Measurements from ENCODE around the gene CARM1. TPM values are rescaled to one million over a fixed set of nuclear protein-coding genes. Genes with fewer than 3 reads are reported as not detected.

Gene CARM1
- total RNA-seq, 3 donors from 2014 or later (not counting 1 experiment from before 2014, with no cell fraction given), result 13.4 to 21.3 (median 19.8) TPM

DNA sequence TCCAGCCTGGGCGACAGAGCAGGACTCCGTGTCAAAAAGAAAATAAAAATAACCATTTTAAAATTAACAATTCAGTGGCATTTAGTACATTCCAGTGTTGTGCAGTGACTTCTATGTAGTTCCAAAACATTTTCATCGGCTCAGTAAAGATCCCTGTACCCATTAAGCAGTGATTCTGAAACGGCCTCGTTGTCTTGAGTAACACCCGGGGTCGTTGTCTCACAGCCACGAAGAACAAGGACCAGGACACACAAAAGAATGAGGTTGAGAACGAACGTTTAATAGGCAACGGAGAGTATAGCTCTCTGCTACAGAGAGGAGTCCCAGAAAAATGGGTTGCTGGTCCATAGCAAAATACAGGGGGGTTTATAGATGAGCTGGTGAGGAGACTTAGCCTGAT is 33.0 kb upstream of the CARM1 start:
- TF ChIP-seq, protein P1, sequence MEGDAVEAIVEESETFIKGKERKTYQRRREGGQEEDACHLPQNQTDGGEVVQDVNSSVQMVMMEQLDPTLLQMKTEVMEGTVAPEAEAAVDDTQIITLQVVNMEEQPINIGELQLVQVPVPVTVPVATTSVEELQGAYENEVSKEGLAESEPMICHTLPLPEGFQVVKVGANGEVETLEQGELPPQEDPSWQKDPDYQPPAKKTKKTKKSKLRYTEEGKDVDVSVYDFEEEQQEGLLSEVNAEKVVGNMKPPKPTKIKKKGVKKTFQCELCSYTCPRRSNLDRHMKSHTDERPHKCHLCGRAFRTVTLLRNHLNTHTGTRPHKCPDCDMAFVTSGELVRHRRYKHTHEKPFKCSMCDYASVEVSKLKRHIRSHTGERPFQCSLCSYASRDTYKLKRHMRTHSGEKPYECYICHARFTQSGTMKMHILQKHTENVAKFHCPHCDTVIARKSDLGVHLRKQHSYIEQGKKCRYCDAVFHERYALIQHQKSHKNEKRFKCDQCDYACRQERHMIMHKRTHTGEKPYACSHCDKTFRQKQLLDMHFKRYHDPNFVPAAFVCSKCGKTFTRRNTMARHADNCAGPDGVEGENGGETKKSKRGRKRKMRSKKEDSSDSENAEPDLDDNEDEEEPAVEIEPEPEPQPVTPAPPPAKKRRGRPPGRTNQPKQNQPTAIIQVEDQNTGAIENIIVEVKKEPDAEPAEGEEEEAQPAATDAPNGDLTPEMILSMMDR (IDR thresholded peaks at IDR 0.05), result no peak
- Mint-ChIP-seq H3K36me3 (no peaks in the 10 kb centered on the region), H3K27ac (no peak overlapping the region), H3K9me3 (no peaks in the 10 kb centered on the region), H3K4me1 (peaks cover 14 to 18% of the 10 kb centered on the region in 2 donors), H3K27me3 (ENCODE audit: low read depth in 2 of 2) (no peaks in the 10 kb centered on the region), H3K4me3 (no peak overlapping the region)
- peaks cover 20% of the 10 kb centered on the region for H3K4me1 ChIP-seq (ENCODE audit: control insufficient read depth, insufficient read depth, low read length)
- no peaks in the 10 kb centered on the region for H3K9me3 ChIP-seq (ENCODE audit: control insufficient read depth, insufficient read depth, low read length)
- H3K36me3 ChIP-seq (ENCODE audit: control insufficient read depth, insufficient read depth, low read length), result peaks cover 2% of the 10 kb centered on the region
- ATAC-seq (no peak), DNase-seq (no peak)
- H3K27me3 ChIP-seq (ENCODE audit: control insufficient read depth, insufficient read depth, low read length), result no peaks in the 10 kb centered on the region
- no peak overlapping the region for H3K27ac ChIP-seq (ENCODE audit: low read length)
- WGBS (ENCODE audit: insufficient coverage), result 93% methylated on average over 11 of the region's 11 CpGs
- no peak overlapping the region for H3K4me3 ChIP-seq (ENCODE audit: low read length)
- intact Hi-C loops (cut with micrococcal nuclease), result no loop called here

DNA sequence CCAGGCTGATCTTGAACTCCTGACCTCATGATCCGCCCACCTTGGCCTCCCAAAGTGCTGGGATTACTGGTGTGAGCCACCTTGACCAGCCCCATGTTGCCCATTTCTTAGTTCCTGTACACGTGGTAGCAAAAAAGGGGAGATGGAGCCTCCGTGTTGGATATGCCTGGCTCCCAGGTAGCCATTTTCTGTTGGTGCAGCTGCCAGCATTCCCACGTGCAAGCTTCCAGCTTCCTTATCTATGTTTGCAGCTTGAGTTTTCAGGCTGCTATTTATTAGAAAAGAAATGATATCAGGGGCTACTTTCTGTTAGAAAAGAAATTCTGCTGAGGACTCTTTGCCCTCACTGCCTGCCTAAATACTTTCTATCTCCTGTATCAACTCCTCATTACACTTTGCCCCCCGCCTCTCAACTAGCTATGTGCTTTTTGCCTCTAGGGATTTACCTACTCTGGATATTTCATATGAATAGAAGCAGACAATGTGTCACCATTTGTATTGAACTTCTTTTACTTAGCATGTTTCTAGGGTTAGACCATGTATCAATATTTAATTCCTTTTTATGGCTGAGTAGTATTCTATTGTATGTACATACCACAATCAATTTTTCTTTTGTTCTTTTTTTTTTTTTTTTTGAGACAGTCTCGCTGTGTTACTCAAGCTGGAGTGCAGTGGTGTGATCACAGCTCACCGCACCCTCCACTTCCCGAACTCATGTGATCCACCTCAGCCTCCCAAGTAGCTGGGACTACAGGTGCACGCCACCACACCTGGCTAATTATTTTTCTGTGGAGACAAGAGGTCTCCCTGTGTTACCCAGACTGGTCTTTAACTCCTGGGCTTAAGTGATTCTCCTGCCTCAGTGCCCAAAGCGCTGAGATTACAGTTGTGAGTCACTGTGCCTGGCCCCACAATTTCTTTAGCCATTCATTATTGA is 32.0 kb upstream of the CARM1 start:
- H3K9me3 Mint-ChIP-seq, result no peaks in the 10 kb centered on the region
- ATAC-seq (no peak), DNase-seq (no peak)
- H3K9me3 ChIP-seq (ENCODE audit: control insufficient read depth, insufficient read depth, low read length), result no peaks in the 10 kb centered on the region
- TF ChIP-seq, protein P1 (IDR thresholded peaks at IDR 0.05), result no peak
- 76% methylated on average over 10 of the region's 10 CpGs for WGBS (ENCODE audit: insufficient coverage)
- peak overlapping the region in 1 of 2 donors; percentile 6 for H3K27ac Mint-ChIP-seq
- peaks cover 14 to 18% of the 10 kb centered on the region in 2 donors for H3K4me1 Mint-ChIP-seq
- no peaks in the 10 kb centered on the region for H3K36me3 Mint-ChIP-seq
- H3K4me1 ChIP-seq (ENCODE audit: control insufficient read depth, insufficient read depth, low read length), result peaks cover 20% of the 10 kb centered on the region
- H3K27me3 Mint-ChIP-seq (ENCODE audit: low read depth in 2 of 2), result no peaks in the 10 kb centered on the region
- no peak overlapping the region for H3K4me3 Mint-ChIP-seq
- H3K27me3 ChIP-seq (ENCODE audit: control insufficient read depth, insufficient read depth, low read length), result no peaks in the 10 kb centered on the region
- intact Hi-C loops (cut with micrococcal nuclease), result no loop called here
- no peak overlapping the region for H3K27ac ChIP-seq (ENCODE audit: low read length)
- H3K4me3 ChIP-seq (ENCODE audit: low read length), result no peak overlapping the region
- H3K36me3 ChIP-seq (ENCODE audit: control insufficient read depth, insufficient read depth, low read length), result no peaks in the 10 kb centered on the region

DNA sequence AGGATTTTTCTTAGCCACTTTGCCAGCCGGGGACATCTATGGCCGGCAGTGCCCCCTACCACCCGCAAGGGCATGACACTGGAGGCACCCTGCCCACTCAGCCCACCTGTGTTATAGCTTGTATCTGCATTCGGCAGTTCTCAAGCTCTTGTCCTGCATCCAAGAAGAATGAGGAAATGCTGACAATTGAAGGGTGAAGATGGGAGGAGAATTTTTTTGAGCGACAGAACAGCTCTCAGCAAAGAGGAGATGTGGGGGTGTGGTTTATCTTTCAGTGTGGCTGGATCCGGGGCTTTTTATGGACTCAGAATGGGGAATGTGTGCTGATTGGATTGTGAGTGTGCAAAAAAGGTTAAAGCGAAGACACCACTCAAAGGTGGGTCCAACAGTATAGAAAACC is 28.6 kb upstream of the CARM1 start:
- TF ChIP-seq, protein P1 (IDR thresholded peaks at IDR 0.05), result no peak
- Histone ChIP-seq H3K27ac (ENCODE audit: low read length) (no peak overlapping the region), H3K4me1 (ENCODE audit: control insufficient read depth, insufficient read depth, low read length) (peaks cover 9% of the 10 kb centered on the region), H3K36me3 (ENCODE audit: control insufficient read depth, insufficient read depth, low read length) (no peaks in the 10 kb centered on the region), H3K9me3 (ENCODE audit: control insufficient read depth, insufficient read depth, low read length) (peaks cover 5% of the 10 kb centered on the region), H3K27me3 (ENCODE audit: control insufficient read depth, insufficient read depth, low read length) (no peaks in the 10 kb centered on the region), H3K4me3 (ENCODE audit: low read length) (no peak overlapping the region)
- Mint-ChIP-seq H3K4me1 (peaks cover 7 to 10% of the 10 kb centered on the region in 2 donors), H3K27ac (no peak overlapping the region), H3K9me3 (no peaks in the 10 kb centered on the region), H3K27me3 (ENCODE audit: low read depth in 2 of 2) (no peaks in the 10 kb centered on the region), H3K36me3 (no peaks in the 10 kb centered on the region), H3K4me3 (no peak overlapping the region)
- intact Hi-C loops (cut with micrococcal nuclease), result no loop called here
- no peak for DNase-seq
- 94% methylated on average over 7 of the region's 7 CpGs for WGBS (ENCODE audit: insufficient coverage)
- ATAC-seq, result no peak

Measured in natural killer cell (primary cell).